Tibial nerve (tissue), 4 donors: Measurements from ENCODE around the gene PLEKHG4B.
"Not testable (repeated sequence)": the region's sequence is repeated elsewhere in the genome, so short reads cannot be mapped to it uniquely, and the experiment has no call there.

ENCODE experiments used
- CTCF ChIP-seq, 5 experiments: fragments of 200-600 bp in 3 of 5; fragments of 450-650 bp in 2 of 5; sonication (generic) in 3 of 5; IDR thresholded peaks; one replicate each; pipeline ENCODE4 v1.5.1; 2016 to 2019; ENCODE audit warnings: antibody characterized with exemption in 5 of 5, mild to moderate bottlenecking in 3 of 5, moderate library complexity in 2 of 5
- EP300 ChIP-seq, 2 donors: sonication (generic); formaldehyde crosslinking; IDR thresholded peaks; one replicate each; pipeline ENCODE4 v1.6.1; 2017; ENCODE audit warnings: antibody characterized with exemption in 2 of 2, mild to moderate bottlenecking in 1 of 2
- POLR2A ChIP-seq, 2 donors: fragments of 450-650 bp; IDR thresholded peaks; one replicate each; pipeline ENCODE4 v1.6.1; 2017; ENCODE audit warnings: antibody characterized with exemption in 2 of 2, mild to moderate bottlenecking in 2 of 2, moderate library complexity in 2 of 2

- not testable (repeated sequence) for TF ChIP-seq POLR2A, CTCF, EP300 (IDR thresholded peaks at IDR 0.05)
These were observed 42.4 kb upstream of the PLEKHG4B start for GRCh38 chr5:49530-49929.
